Measurements from ENCODE around the gene LBX1.

The LBX1 gene

GRCh38 chr10:101188942-101189341 is 40.3 kb downstream of the LBX1 start:
- no peak for DNase-seq (ENCODE audit: extremely low read depth, low read depth)

DNA sequence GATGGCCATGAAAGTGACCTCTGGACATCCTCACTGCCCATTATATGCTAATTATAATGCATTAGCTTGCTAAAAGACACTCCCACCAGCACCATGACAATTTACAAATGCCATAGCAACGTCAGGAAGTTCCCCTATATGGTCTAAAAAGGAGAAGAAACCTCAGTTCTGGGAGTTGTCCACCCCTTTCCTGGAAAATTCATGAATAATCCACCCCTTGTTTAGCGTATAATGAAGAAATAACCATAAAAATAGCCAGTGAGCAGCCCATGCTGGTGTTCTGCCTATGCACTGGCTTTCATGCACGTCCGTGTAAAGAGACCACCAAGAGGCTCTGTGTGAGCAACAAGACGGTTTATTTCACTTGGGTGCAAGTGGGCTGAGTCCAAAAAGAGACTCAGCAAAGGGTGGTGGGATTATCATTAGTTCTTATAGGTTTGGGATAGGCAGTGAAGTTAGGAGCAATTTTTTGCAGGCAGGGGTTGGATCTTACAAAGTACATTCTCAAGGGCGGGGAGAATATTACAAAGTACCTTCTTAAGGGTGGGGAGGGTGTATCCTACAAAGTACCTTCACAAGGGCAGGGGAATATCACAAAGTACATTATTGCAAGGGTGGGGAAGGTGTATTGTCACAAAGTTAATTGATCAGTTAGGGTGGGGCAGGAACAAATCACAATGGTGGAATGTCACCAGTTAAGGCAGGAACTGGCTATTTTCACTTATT is 45.6 kb downstream of the LBX1 start:
- no peak for TF ChIP-seq CTCF (IDR thresholded peaks at IDR 0.05; ENCODE audit: low read depth, low read length)

More at GRCh38 chr10:101188942-101189341, 40.3 kb downstream of the LBX1 start:
- no peak for TF ChIP-seq CTCF (IDR thresholded peaks at IDR 0.05; ENCODE audit: low read depth, low read length)

GRCh38 chr10:101182936-101183335 is 46.3 kb downstream of the LBX1 start:
- DNase-seq (ENCODE audit: extremely low read depth, low read depth) = no peak
- TF ChIP-seq CTCF (IDR thresholded peaks at IDR 0.05; ENCODE audit: low read depth, low read length) = no peak

More for the DNA sequence above, 45.6 kb downstream of the LBX1 start:
- DNase-seq (ENCODE audit: extremely low read depth, low read depth) = no peak
